Embryonic facial prominence (tissue), 1 donor: ENCODE measurements around the gene RPS19.

Experiments
- DNase-seq: peaks from one replicate; pipeline ENCODE4 v3.0.0-alpha.2; 2016; ENCODE audit errors: extremely low spot score

Gene RPS19

DNA sequence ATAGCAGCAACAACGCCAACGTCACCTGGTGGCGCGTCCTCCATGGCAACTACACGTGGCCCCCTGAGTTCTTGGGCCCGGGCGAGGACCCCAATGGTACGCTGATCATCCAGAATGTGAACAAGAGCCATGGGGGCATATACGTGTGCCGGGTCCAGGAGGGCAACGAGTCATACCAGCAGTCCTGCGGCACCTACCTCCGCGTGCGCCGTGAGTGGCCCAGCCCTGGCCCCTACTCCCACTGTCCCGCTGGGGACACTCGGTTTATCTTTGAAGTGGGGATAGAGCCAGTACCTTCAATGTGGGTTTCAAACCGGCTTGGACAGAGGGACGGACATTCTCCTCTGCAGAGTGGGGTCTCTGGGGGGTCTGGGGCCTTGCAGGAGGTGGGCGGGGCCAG, 19.0 kb downstream of the RPS19 start:
- DNase-seq: no peak

DNA sequence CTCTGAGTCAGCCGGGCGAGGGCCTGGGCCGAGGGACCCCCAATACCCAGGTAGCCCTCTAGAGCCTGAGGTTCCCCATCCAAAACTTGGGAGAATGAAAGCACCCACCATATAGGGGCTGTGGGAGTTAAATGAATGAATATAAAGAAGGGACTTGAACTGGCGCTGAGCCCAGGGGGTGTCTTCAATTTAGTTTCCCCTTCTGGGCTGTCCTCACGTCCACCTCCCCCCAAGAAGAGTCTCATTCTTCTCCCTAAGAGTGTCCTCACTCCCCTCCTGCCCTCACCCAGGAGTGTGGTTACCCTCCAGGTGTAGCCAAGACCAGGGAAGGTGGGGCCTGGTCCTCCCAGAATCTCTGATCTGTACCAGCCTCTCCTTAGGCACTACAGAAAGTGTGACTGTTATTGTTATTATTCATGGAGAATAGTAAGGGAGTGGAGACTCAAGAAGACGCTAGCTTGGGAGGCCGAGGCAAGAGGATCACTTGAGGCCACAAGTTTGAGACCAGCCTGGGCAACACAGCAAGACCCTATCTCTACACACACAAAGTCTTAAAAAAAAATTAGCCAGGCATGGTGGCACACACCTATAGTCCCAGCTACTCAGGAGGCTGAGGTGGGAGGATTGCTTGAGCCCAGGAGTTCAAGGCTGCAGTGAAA, 19.7 kb downstream of the RPS19 start:
- no peak for DNase-seq

DNA sequence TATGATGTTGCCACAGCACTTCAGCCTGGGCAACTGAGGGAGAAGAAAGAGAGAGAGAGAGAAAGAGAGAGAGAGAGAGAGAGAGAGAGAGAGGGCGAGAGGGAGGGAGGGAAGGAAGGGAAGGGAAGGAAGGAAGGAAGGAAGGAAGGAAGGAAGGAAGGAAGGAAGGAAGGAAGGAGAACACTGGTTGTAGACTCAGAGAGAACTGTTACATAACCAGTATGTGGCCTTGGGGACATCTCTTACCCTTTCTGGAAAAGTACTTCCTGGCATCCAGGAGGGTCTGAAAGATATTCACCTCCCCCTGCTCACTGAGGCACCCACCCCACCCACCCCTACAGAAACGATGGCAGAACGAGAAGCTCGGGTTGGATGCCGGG, 20.3 kb downstream of the RPS19 start:
- DNase-seq: no peak

DNA sequence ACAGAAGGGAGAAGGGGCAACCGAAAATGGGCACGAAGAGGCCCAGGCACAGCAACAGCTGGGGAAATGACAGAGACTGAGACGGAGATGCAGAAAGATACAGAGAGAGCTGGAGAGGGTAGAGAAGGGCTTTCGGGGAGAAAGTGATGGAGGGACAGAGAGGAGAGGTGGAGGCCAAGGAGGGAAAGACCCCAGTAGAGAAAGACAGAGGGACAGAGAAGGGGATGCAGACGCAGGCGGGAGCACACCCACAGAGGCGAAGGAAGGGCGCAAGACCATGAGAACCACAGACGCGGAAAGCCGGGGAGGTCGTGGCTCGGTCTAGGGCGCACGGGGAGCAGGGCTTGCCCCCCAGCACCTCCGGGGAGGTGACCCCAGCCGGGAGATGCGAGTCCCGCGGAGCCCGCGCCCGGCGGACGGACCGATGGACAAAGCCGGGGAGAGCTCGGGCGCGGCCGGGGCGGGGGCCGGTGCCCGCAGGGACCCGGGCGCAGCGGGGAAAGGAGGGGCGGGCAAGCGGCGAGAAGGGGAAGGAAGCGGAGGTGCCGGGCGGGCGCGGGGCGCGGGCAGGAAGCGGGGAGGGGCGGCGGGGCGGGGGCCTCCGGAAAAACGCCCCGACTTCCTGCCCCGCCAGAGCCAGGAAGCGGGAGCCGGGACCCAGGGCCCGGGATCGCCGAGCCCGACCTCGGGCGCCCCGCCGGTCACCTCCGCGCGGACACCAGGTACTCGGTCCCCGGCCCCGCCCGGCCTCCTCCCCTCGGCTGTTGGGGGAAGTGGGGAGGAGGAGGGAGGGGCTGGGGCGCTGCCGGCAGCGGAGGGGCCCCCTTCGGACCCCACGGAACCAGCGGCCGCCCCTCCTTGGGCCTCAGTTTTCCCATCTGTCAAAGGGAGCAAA, 22.8 kb downstream of the RPS19 start, which contains the start of gene ARHGEF1:
Gene ARHGEF1 (plus strand): TSS at position 617 of the 895 bp plus-strand sequence. CDS start 4,899 bp downstream, outside the sequence.
- DNase-seq: no peak

DNA sequence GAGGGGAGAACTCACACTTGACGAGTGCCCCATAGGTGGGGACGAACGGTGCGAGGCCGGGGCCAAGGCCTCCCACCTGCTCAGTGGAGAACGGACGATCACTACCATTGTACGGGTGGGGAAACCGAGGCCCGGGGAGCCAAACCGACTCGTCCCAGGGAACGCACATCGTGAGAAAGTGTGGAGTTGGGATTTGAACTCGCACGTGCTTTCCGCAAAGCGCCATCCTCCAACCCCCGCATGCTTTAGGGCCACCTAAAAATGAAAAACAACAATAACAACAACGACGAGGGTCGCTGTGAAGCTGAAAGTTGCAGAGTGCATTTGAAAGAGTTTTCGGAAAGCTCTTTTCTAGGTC, 23.4 kb downstream of the RPS19 start:
- no peak for DNase-seq

DNA sequence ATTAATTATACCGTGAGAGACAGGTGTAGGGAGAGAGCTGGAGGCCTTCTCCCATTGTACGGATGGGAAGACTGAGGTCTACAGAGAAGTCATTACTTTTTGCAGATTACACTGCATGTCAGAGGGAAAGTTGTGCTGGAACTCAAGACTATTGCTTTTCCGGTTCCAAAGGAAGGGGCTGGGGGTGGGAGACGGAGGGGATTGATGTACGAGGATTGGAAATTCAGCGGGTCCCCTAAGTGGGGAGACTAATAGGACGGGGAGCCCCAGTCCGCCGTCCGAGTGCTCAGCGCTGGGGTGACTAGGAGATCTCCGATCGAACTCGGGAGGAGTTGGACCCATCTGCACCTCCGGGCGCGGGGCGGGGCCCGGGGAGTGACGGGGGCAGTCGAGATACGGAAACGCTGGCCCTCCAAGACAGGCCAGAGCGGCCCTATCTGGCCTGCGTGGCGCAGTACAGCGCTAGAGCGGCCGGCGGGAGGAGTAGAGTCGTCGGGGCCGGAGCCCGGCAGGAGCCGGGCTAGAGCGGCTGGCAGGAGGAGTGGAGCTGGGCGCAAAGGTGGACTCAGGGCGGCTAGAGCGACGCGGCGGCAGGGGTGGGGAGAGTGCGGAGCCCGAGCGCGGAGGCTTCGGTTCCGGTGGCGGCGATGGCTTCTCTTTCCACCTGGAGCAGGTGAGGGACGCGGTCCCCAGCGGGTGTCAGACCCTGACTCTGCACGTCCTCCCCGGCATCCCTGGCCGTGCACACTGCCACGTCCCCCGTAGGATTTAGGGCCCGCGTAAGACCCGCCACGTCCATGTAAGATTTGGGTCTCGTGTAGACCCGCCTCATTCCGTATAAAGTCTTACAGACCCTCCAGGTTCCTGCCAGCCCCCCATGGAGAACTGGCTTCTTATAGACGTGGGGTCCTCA, 24.0 kb downstream of the RPS19 start:
- DNase-seq: peak; percentile 91

DNA sequence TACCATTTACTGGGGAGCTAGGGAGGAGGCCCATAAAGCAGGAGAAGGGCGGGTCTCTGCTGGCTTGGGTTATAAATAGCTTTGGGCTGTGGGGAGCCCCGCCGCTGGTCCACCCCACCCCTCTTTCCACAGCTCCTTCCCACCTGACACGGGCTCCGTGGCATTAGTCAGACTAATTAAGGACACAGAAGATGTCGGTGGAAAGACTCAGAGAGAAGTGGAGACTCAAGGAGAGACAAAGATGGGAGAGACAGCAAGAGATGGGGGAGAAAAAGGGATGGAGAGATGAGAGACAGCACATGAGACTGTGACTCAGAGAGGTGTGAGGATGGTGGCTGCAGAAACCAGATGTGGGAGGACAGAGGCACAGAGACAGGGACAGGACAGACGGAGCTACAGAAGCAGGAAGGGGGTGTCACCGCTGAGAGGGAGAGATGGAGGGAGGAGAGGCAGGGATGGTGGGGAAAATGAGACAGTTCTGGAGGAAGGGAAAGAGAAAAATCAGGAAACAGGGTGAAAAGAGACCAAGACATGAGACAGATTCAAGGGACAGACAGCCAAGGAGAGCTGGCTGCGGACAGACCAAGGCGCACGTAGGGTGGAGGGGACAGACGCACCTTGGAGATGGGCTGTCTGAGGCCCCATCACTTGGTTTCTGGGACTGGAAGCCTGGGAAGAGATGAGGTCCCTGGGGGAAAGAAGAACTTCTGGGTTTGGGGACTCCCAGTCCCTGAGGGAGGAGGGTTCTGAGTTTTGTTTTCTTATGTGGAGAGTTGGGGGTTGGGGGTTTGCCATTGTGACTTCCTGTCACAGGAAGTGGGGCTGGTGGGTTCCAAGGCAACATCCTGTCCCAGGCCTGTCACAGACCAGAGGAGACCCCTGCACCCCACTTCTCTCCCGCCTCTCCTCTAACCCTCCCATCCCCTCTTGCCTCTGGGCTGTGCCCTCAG, 27.0 kb downstream of the RPS19 start:
- DNase-seq: no peak

DNA sequence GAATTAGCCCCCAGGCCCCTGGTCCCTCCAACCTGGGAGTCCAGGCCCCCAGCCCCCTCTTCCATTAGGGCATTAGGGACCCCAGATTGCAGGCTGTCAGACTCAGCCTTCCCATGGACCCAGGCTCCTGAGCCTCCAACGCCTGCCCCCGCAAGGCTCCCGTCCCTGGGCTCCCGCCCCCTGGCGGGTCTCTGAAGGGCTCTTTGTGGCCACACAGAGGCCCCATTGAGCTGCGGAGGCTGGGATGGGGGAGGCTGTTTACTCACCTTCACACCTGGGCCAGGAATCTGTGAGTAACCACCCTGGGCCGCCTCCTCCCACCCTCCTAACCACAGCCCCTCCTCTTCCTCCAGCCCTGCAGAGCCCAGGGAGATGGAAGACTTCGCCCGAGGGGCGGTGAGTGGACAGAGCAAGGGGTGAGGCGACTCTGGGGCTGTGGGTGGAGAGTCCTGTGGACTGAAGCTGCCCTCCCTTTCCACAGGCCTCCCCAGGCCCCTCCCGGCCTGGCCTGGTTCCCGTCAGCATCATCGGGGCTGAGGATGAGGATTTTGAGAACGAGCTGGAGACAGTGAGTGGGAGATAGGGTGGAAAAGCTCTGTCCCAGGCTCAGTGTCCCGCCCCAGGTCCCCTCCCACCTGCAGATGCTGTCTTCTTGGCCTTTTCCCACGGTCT, 27.8 kb downstream of the RPS19 start:
- no peak for DNase-seq

DNA sequence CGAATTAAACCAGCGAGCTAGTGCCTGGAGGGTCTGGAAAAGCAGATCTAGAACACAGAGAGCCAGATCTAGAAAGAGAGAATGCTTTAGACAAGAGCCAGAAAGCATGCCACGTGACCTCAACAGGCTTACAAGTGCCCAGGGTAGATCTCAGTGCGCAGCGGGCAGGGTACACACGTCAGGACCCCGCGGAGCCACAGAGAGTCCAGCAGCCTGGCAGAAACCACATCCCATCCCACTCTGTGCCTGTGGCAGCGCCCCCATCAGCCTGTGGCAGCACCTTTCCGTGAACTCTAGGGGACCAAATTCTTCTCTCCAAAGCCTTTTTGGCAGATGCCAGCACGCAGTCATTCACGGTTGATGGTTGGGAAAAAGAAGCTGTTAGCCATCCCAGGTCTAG, 28.9 kb downstream of the RPS19 start:
- DNase-seq: no peak

DNA sequence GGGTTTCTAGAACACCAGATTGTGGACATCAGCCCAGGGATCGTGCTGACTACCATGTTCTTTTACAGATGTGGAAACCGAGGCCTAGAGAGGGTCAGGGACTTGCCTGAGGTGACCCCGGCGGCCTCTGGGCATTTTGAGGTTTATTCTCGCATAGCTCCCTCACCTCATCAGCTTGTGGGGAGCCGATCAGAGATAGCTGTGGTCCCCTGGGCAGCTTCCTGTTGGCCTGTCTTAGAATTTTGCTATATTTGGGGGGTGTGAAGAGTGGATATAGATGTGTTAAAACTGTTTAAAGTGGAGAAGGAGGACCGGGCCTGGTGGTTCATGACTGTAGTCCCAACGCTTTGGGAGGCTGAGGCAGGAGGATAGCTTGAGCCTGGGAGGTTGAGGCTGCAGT, 29.8 kb downstream of the RPS19 start:
- DNase-seq: no peak

DNA sequence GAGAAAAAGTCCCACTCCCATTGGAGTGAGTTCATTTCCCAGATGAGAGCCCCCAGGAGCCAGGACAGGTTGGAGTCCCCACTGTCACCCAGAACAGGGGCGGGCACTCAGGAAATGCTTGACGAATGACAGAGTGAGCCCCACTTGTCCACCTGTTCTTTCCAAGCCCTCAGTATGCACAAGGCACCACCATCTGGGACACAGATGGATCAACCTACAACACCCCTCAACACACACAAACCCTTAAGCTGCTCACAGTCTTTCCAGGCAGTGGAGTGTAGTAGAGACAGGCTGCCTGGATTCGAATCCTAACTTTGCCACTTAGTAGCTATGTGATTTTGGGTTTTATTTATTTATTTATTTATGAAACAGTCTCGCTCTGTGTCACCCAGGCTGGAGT, 30.9 kb downstream of the RPS19 start:
- DNase-seq: no peak

DNA sequence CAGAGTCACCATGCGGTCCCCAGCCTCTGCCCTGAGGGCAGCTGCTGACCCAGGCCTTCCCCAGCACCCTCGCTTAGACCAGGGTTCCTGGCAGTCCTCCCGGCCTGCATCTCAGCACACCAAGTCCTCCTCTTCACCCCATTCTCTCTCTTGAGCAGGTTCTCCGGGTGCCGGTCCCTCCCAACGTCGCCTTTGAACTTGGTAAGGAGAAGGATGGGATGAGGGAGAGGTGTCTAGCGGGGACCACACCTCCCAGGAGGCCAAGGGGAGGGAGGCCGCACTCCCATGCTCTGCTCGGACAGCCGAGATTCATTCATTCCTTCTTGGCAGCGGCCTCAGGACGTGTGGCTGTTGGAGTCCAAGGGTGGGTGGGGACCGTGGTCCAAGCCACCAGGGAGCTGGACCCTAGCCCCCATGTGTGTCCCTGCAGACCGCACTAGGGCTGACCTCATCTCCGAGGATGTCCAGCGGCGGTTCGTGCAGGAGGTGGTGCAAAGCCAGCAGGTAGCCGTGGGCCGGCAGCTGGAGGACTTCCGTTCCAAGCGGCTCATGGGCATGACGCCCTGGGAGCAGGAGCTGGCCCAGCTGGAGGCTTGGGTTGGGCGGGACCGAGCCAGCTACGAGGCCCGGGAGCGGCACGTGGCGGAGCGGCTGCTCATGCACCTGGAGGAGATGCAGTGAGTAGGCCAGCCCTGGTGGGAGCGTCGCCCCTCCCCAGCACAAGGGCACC, 32.3 kb downstream of the RPS19 start:
- no peak for DNase-seq

DNA sequence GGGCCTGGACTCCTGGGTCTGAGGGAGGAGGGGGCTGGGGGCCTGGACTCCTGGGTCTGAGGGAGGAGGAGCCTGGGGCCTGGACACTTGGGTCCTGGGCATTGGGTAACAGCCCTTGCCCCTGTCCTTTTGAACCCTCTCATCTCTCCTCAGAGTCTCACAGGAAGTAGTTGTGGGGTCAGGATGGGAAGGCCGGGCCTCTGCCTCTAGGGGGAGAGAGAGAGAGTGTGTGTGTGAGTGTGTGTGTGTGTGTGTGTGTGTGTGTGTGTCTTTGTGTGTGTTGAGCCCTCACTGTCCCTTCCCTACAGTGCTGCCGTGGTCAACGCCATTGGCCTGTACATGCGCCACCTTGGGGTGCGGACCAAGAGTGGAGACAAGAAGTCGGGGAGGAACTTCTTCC, 33.8 kb downstream of the RPS19 start:
- DNase-seq: no peak

DNA sequence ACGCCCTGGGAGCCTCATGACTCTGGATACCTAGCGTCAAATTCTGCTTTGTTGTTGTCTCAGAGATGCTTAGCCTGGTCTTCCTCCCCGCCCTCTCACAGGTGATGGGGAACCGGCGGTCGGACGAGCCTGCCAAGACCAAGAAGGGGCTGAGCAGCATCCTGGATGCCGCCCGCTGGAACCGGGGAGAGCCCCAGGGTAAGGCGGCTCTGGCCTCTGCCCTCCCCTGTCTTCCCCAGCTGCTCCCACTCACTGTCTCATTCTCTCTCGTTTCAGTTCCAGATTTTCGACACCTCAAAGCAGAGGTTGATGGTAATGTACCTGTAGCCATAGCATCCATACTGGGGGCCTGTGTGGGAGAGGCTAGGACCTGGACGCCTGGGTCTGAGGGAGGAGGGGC, 34.3 kb downstream of the RPS19 start:
- DNase-seq: no peak

DNA sequence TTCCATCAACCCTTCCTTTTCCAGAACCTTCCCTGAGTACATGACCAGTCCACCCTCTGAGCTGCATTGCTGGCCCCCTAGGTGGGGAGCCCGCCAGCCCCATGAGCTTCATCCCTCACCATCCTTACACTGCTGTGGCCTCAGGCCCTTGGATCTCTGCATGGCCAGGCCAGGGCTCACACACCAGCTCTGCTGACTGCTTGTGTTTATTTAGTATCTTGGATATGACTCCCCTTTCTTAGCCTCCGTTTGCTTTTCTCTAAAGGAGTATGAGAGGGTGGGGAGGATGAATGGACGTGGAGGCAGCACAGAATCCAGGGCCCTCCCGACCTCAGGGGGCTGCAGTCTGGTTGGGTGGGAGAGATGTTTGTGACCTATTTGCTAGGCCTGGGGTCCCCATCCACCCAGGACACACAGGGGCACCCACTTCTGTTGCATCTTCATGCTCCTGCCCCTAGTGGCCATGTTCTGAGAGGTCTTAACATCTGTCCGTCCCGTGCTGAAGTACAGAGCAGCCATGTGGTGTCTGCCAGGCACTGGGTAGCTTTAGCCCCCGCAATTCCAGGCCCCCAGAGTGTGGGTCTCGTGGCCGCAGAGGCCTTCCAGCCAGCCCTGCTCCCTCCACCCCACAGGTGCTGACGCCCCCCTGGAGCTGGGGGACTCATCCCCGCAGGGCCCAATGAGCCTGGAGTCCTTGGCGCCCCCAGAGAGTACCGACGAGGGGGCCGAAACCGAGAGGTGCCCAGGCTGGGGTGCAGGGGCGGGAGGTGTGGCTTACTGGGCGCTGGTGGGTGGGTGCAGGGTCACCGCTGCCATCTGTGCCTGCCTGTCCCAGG, 35.9 kb downstream of the RPS19 start:
- no peak for DNase-seq

DNA sequence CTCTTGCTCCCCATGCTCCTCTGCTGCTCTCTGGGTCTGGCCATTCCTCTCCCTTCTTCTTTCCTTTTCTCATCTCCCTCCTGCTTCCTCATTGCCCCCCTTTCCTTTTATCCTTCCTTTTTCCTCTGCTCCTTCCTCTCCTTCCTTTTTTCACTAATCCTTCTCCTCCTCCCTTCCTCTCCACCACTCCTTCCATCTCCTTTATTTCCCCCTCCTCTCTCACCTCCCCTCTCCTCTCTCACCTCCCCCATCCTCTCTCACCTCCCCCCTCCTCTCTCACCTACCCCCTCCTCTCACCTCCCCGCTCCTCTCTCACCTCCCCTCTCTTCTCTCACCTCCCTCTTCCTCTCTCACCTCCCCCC, 36.5 kb downstream of the RPS19 start:
- DNase-seq: no peak

DNA sequence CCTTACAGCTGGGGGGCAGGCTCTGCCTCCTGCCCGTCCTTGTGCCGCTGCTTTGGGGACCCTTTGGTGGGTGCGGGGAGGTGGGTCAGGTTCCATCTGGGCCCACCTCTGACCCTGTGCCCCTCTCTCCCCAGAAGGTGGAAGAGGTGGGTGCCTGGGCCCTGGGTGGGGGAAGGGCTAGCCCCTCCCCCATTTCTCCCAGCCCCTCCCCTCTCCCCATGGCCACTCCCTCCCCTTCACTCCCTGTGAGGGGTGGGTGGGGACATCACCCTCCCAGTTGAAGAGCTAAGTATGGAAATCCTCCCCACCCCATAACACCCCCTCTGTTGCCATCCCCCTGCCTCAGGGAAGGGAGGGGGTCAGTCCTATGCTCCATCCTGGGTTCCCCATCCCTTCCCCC, 37.1 kb downstream of the RPS19 start:
- DNase-seq: no peak

DNA sequence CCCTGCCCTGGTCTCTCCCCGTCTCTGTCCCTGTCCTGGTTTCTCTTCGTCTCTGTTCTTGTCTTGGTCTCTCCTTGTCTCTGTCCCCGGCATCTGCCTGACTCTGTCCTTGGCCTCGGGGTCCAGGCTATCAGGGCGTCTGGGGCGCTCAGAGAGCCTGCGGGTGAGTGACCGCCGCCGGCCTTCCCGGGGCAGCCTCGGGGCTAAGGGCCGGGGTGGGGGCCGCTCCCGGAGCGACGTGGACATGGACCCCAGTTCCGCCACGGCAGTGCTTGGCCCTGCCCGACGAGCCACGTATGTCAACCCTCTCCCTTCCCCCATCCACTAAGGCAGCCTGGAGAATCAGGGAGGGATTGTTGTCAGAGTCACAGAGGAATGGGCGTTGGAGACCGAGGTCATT, 37.8 kb downstream of the RPS19 start:
- no peak for DNase-seq

DNA sequence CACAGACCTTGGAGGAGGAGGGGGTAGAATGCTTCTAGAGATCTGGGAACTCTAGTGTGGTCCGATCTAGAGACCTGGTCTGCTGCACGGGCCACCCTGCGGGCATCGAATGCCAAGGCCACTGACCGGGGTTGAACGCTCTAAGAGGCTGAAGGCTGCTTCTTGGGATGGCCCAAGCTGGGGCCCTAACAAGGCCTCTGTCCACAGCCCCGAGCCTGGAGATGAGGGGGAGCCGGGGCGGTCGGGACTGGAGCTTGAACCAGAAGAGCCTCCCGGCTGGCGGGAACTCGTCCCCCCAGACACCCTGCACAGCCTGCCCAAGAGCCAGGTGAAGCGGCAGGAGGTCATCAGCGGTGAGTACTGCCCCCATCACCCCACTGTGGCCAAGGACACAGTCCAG, 38.2 kb downstream of the RPS19 start:
- DNase-seq: no peak
